ENCODE measurements around the gene ST14.
A peak's percentile ranks its signal among the peaks of the same experiment; 100 is the strongest.

Gene ST14

GRCh38 chr11:130145975-130146776, 13.4 kb upstream of the ST14 start:
- peaks cover 6% of the 10 kb centered on the region for H3K4me1 ChIP-seq (ENCODE audit: control insufficient read depth, insufficient read depth, low read depth, low read length)
- H2BK5ac ChIP-seq (ENCODE audit: low read depth, low read length, poor library complexity, severe bottlenecking) = no peak overlapping the region
- no peaks in the 10 kb centered on the region for H3K27me3 ChIP-seq (ENCODE audit: control insufficient read depth in 1 of 2, insufficient read depth in 1 of 2, low read length in 2 of 2)
- H3K4me3 ChIP-seq (ENCODE audit: insufficient read depth in 1 of 2, low read depth in 1 of 2, low read length in 2 of 2) = no peak overlapping the region
- H4K91ac ChIP-seq (ENCODE audit: low read length) = no peak overlapping the region
- H3K23ac ChIP-seq (ENCODE audit: low read length in 2 of 2) = no peak overlapping the region
- no peak overlapping the region for H2BK12ac ChIP-seq (ENCODE audit: low read length in 2 of 2)
- no peak for DNase-seq
- H3K14ac ChIP-seq (ENCODE audit: low read length in 2 of 2) = no peak overlapping the region
- H3K18ac ChIP-seq (ENCODE audit: low read depth in 1 of 2, low read length in 2 of 2) = no peak overlapping the region
- no peaks in the 10 kb centered on the region for H3K79me1 ChIP-seq (replicated peaks; ENCODE audit: low read length, poor library complexity, severe bottlenecking)
- H2AFZ ChIP-seq (ENCODE audit: low read depth, low read length) = no peak overlapping the region
- no peak overlapping the region for H3K4me2 ChIP-seq (ENCODE audit: low read length, poor library complexity, severe bottlenecking)
- H2BK120ac ChIP-seq (ENCODE audit: low read depth, low read length) = no peak overlapping the region
- H2AK5ac ChIP-seq (ENCODE audit: low read length, severe bottlenecking) = no peak overlapping the region
- peaks cover 51 to 76% of the 10 kb centered on the region in 2 experiments for H3K36me3 ChIP-seq (ENCODE audit: control insufficient read depth in 1 of 2, insufficient read depth in 2 of 2, low read depth in 1 of 2, low read length in 2 of 2)
- no peak overlapping the region for H3K4ac ChIP-seq (ENCODE audit: low read depth in 1 of 2, low read length in 2 of 2)
- no peak overlapping the region for H2BK15ac ChIP-seq (ENCODE audit: low read depth, poor library complexity, severe bottlenecking)
- H3K9me3 ChIP-seq (ENCODE audit: control insufficient read depth, low read length) = no peaks in the 10 kb centered on the region
- no peak overlapping the region for H4K8ac ChIP-seq (ENCODE audit: low read length)
- no peak overlapping the region for H3K9ac ChIP-seq (ENCODE audit: low read length)
- 61% methylated on average over 14 of the region's 15 CpGs for WGBS
- no peak overlapping the region for H3K27ac ChIP-seq (ENCODE audit: low read length, poor library complexity, severe bottlenecking)

GRCh38 chr11:130146796-130147195, 12.8 kb upstream of the ST14 start:
- Histone ChIP-seq H3K27me3 (ENCODE audit: control insufficient read depth in 1 of 2, insufficient read depth in 1 of 2, low read length in 2 of 2) (no peaks in the 10 kb centered on the region), H2BK120ac (ENCODE audit: low read depth, low read length) (no peak overlapping the region), H3K9me3 (ENCODE audit: control insufficient read depth, low read length) (no peaks in the 10 kb centered on the region), H2AK5ac (ENCODE audit: low read length, severe bottlenecking) (no peak overlapping the region), H4K91ac (ENCODE audit: low read length) (no peak overlapping the region), H3K27ac (ENCODE audit: low read length, poor library complexity, severe bottlenecking) (no peak overlapping the region), H2BK15ac (ENCODE audit: low read depth, poor library complexity, severe bottlenecking) (no peak overlapping the region), H3K23ac (ENCODE audit: low read length in 2 of 2) (no peak overlapping the region), H3K36me3 (ENCODE audit: control insufficient read depth in 1 of 2, insufficient read depth in 2 of 2, low read depth in 1 of 2, low read length in 2 of 2) (peaks cover 47 to 71% of the 10 kb centered on the region in 2 experiments), H3K4me1 (ENCODE audit: control insufficient read depth, insufficient read depth, low read depth, low read length) (peaks cover 6% of the 10 kb centered on the region), H2BK5ac (ENCODE audit: low read depth, low read length, poor library complexity, severe bottlenecking) (no peak overlapping the region), H3K4ac (ENCODE audit: low read depth in 1 of 2, low read length in 2 of 2) (no peak overlapping the region), H3K4me3 (ENCODE audit: insufficient read depth in 1 of 2, low read depth in 1 of 2, low read length in 2 of 2) (no peak overlapping the region), H4K8ac (ENCODE audit: low read length) (no peak overlapping the region), H3K4me2 (ENCODE audit: low read length, poor library complexity, severe bottlenecking) (no peak overlapping the region), H3K9ac (ENCODE audit: low read length) (no peak overlapping the region), H3K79me1 (replicated peaks; ENCODE audit: low read length, poor library complexity, severe bottlenecking) (no peaks in the 10 kb centered on the region), H2BK12ac (ENCODE audit: low read length in 2 of 2) (no peak overlapping the region), H3K14ac (ENCODE audit: low read length in 2 of 2) (no peak overlapping the region), H3K18ac (ENCODE audit: low read depth in 1 of 2, low read length in 2 of 2) (no peak overlapping the region), H2AFZ (ENCODE audit: low read depth, low read length) (no peak overlapping the region)
- no peak for DNase-seq
- 79% methylated on average over 5 of the region's 5 CpGs for WGBS

- Histone ChIP-seq H2BK12ac (ENCODE audit: low read length in 2 of 2) (no peak overlapping the region), H4K8ac (ENCODE audit: low read length) (no peak overlapping the region), H2AFZ (ENCODE audit: low read depth, low read length) (no peak overlapping the region), H3K4ac (ENCODE audit: low read depth in 1 of 2, low read length in 2 of 2) (no peak overlapping the region), H2BK5ac (ENCODE audit: low read depth, low read length, poor library complexity, severe bottlenecking) (no peak overlapping the region), H3K4me2 (ENCODE audit: low read length, poor library complexity, severe bottlenecking) (no peak overlapping the region), H4K91ac (ENCODE audit: low read length) (no peak overlapping the region), H2BK15ac (ENCODE audit: low read depth, poor library complexity, severe bottlenecking) (no peak overlapping the region), H3K36me3 (ENCODE audit: control insufficient read depth in 1 of 2, insufficient read depth in 2 of 2, low read depth in 1 of 2, low read length in 2 of 2) (peaks cover 33 to 50% of the 10 kb centered on the region in 2 experiments), H3K9me3 (ENCODE audit: control insufficient read depth, low read length) (no peaks in the 10 kb centered on the region), H2BK120ac (ENCODE audit: low read depth, low read length) (no peak overlapping the region), H3K18ac (ENCODE audit: low read depth in 1 of 2, low read length in 2 of 2) (no peak overlapping the region), H2AK5ac (ENCODE audit: low read length, severe bottlenecking) (no peak overlapping the region), H3K23ac (ENCODE audit: low read length in 2 of 2) (no peak overlapping the region), H3K79me1 (replicated peaks; ENCODE audit: low read length, poor library complexity, severe bottlenecking) (no peaks in the 10 kb centered on the region), H3K4me1 (ENCODE audit: control insufficient read depth, insufficient read depth, low read depth, low read length) (peaks cover 6% of the 10 kb centered on the region), H3K27ac (ENCODE audit: low read length, poor library complexity, severe bottlenecking) (no peak overlapping the region), H3K4me3 (ENCODE audit: insufficient read depth in 1 of 2, low read depth in 1 of 2, low read length in 2 of 2) (no peak overlapping the region), H3K14ac (ENCODE audit: low read length in 2 of 2) (no peak overlapping the region), H3K27me3 (ENCODE audit: control insufficient read depth in 1 of 2, insufficient read depth in 1 of 2, low read length in 2 of 2) (no peaks in the 10 kb centered on the region), H3K9ac (ENCODE audit: low read length) (no peak overlapping the region)
- 94% methylated on average over 11 of the region's 12 CpGs for WGBS
- DNase-seq = no peak
Measured at GRCh38 chr11:130148796-130149326, 10.7 kb upstream of the ST14 start.

- no peak overlapping the region for H3K4me3 ChIP-seq (ENCODE audit: insufficient read depth in 1 of 2, low read depth in 1 of 2, low read length in 2 of 2)
- H2BK15ac ChIP-seq (ENCODE audit: low read depth, poor library complexity, severe bottlenecking) = no peak overlapping the region
- no peak overlapping the region for H3K27ac ChIP-seq (ENCODE audit: low read length, poor library complexity, severe bottlenecking)
- no peak overlapping the region for H3K9ac ChIP-seq (ENCODE audit: low read length)
- no peak for DNase-seq
- no peak overlapping the region for H3K14ac ChIP-seq (ENCODE audit: low read length in 2 of 2)
- no peak overlapping the region for H3K4me2 ChIP-seq (ENCODE audit: low read length, poor library complexity, severe bottlenecking)
- no peak overlapping the region for H2BK120ac ChIP-seq (ENCODE audit: low read depth, low read length)
- peaks cover 22 to 32% of the 10 kb centered on the region in 2 experiments for H3K36me3 ChIP-seq (ENCODE audit: control insufficient read depth in 1 of 2, insufficient read depth in 2 of 2, low read depth in 1 of 2, low read length in 2 of 2)
- no peak overlapping the region for H2AFZ ChIP-seq (ENCODE audit: low read depth, low read length)
- no peaks in the 10 kb centered on the region for H3K79me1 ChIP-seq (replicated peaks; ENCODE audit: low read length, poor library complexity, severe bottlenecking)
- no peaks in the 10 kb centered on the region for H3K27me3 ChIP-seq (ENCODE audit: control insufficient read depth in 1 of 2, insufficient read depth in 1 of 2, low read length in 2 of 2)
- H3K4me1 ChIP-seq (ENCODE audit: control insufficient read depth, insufficient read depth, low read depth, low read length) = peaks cover 6% of the 10 kb centered on the region
- H3K4ac ChIP-seq (ENCODE audit: low read depth in 1 of 2, low read length in 2 of 2) = no peak overlapping the region
- WGBS = 93% methylated on average over 6 of the region's 7 CpGs
- no peak overlapping the region for H3K23ac ChIP-seq (ENCODE audit: low read length in 2 of 2)
- H3K9me3 ChIP-seq (ENCODE audit: control insufficient read depth, low read length) = no peaks in the 10 kb centered on the region
- peak overlapping the region; percentile 25 for H4K8ac ChIP-seq (ENCODE audit: low read length)
- H2AK5ac ChIP-seq (ENCODE audit: low read length, severe bottlenecking) = no peak overlapping the region
- H4K91ac ChIP-seq (ENCODE audit: low read length) = no peak overlapping the region
- H2BK5ac ChIP-seq (ENCODE audit: low read depth, low read length, poor library complexity, severe bottlenecking) = no peak overlapping the region
- no peak overlapping the region for H3K18ac ChIP-seq (ENCODE audit: low read depth in 1 of 2, low read length in 2 of 2)
- no peak overlapping the region for H2BK12ac ChIP-seq (ENCODE audit: low read length in 2 of 2)
Measured at GRCh38 chr11:130150790-130151189, 8.8 kb upstream of the ST14 start.

Data from mesenchymal stem cell (in vitro differentiated cells and primary cell).